Naive thymus-derived CD4-positive, alpha-beta T cell (primary cell): ENCODE measurements around the gene BORCS6. TPM values are rescaled to one million over a fixed set of nuclear protein-coding genes. Genes with fewer than 3 reads are reported as not detected.

ENCODE experiments used
- ATAC-seq: fragments of 150-1000 bp; cut with Tn5 transposase; 2 replicates; pipeline ENCODE4 v1.10.0; 2021; ENCODE audit warnings: mild to moderate bottlenecking, moderate library complexity
- CTCF ChIA-PET: fragments of 350-600 bp; sonication (Branson Sonifier 250); formaldehyde crosslinking; loops from one replicate; lab custom pipeline; 2021; ENCODE audit warnings: antibody characterized with exemption; lab: Charles Lee
- POLR2A ChIA-PET: fragments of 350-600 bp; sonication (Branson Sonifier 250); formaldehyde crosslinking; loops from one replicate; lab custom pipeline; 2021; ENCODE audit warnings: antibody characterized with exemption, inconsistent platforms; lab: Charles Lee
- DNase-seq, 9 donors: peaks; one replicate each; pipeline versions ENCODE4 v3.0.0 to v3.0.0-alpha.2; 2020 to 2022; ENCODE audit warnings: mixed read lengths in 1 of 9
- H3K27ac ChIP-seq: one replicate; pipeline ENCODE4 v1.7.0; 2013; ENCODE audit warnings: mild to moderate bottlenecking, low read depth, low read length, moderate library complexity
- H3K27me3 ChIP-seq, 2 donors: one replicate each; pipeline ENCODE4 v1.7.0; 2013; ENCODE audit warnings: low read length in 2 of 2, mild to moderate bottlenecking in 2 of 2, moderate library complexity in 2 of 2; ENCODE audit not compliant: control insufficient read depth in 2 of 2, insufficient read depth in 2 of 2
- H3K36me3 ChIP-seq, 3 experiments: 1 replicate in 2 of 3; 2 replicates in 1 of 3; pipeline ENCODE4 v1.7.0; 2013; ENCODE audit warnings: low read length in 3 of 3, mild to moderate bottlenecking in 3 of 3, moderate library complexity in 1 of 3; ENCODE audit not compliant: insufficient read depth in 3 of 3, control insufficient read depth in 2 of 3
- H3K4me1 ChIP-seq, 2 donors: one replicate each; pipeline ENCODE4 v1.7.0; 2013; ENCODE audit warnings: low read length in 2 of 2, mild to moderate bottlenecking in 2 of 2, moderate library complexity in 1 of 2; ENCODE audit not compliant: control insufficient read depth in 2 of 2, insufficient read depth in 2 of 2
- H3K4me3 ChIP-seq: 2 replicates; pipeline ENCODE4 v1.7.0; 2013; ENCODE audit warnings: mild to moderate bottlenecking, low read length
- H3K9me3 ChIP-seq, 3 experiments: 1 replicate in 2 of 3; 2 replicates in 1 of 3; pipeline ENCODE4 v1.7.0; 2013; ENCODE audit warnings: low read length in 3 of 3; ENCODE audit not compliant: control insufficient read depth in 2 of 3
- H3K27ac Mint-ChIP-seq, 9 donors: one replicate each; pipeline ENCODE4 v1.8.0; 2020 to 2022; ENCODE audit warnings: mixed read lengths in 9 of 9, mild to moderate bottlenecking in 8 of 9, moderate library complexity in 5 of 9, inconsistent platforms in 2 of 9
- H3K27me3 Mint-ChIP-seq, 5 donors: one replicate each; pipeline ENCODE4 v1.8.0; 2021 to 2022; ENCODE audit warnings: mixed read lengths in 5 of 5, mild to moderate bottlenecking in 1 of 5
- H3K36me3 Mint-ChIP-seq, 5 donors: one replicate each; pipeline ENCODE4 v1.8.0; 2020 to 2022; ENCODE audit warnings: mixed read lengths in 5 of 5, mild to moderate bottlenecking in 3 of 5, inconsistent platforms in 1 of 5
- H3K4me1 Mint-ChIP-seq, 7 donors: one replicate each; pipeline ENCODE4 v1.8.0; 2020 to 2022; ENCODE audit warnings: mixed read lengths in 7 of 7, mild to moderate bottlenecking in 3 of 7, inconsistent platforms in 1 of 7
- H3K4me3 Mint-ChIP-seq, 10 donors: one replicate each; pipeline ENCODE4 v1.8.0; 2020 to 2022; ENCODE audit warnings: mild to moderate bottlenecking in 10 of 10, mixed read lengths in 10 of 10, moderate library complexity in 6 of 10, inconsistent platforms in 2 of 10
- H3K9me3 Mint-ChIP-seq, 11 donors: one replicate each; pipeline ENCODE4 v1.8.0; 2020 to 2022; ENCODE audit warnings: mixed read lengths in 11 of 11, mild to moderate bottlenecking in 4 of 11, inconsistent platforms in 1 of 11, moderate library complexity in 1 of 11
- intact Hi-C, 2 donors: fragments of 100-400 bp; cut with micrococcal nuclease; formaldehyde crosslinking; loops; one replicate each; pipeline ENCODE4 v1.15.1; 2023
- polyA plus RNA-seq, 2 donors: library from polyadenylated mRNA; unstranded; fragments of 300-500 nt; fragmentation: Illumina TruSeq; gene quantifications; one replicate each; pipeline ENCODE4 v1.2.3, GENCODE V29; 2021
- total RNA-seq, 6 experiments: library from RNA in 5 of 6; stranded (reverse) in 5 of 6; gene quantifications; 1 replicate in 5 of 6; 2 replicates in 1 of 6; pipeline ENCODE4 v1.2.3 and lab custom pipeline; 2021 to 2026

The BORCS6 gene
- total and polyA plus RNA-seq, 7 experiments from 2014 or later: 5.4 to 23.7 (median 15.8) TPM

DNA sequence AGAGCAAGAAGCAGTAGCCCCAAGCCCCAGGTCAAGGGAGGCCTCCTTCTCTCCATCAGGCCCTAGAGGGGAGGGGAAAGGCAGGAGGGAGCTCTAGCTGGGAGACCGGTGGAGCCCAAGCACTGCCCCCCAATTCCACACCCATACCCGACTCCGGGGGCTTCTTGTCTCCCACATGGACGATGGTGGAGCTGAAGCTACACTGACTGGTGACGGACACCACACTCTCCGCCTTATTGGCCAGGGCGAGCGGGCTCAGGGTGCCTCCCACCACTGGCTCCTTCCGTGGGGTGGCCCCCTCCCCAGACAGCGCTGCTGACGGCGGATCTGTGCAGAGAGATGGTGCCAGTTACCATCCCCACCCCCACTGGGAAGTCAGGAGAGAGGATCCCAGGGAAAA, 44.2 kb downstream of the BORCS6 start:
- Mint-ChIP-seq H3K4me3 (peak overlapping the region in 1 of 10 donors; percentile 48), H3K27me3 (no peaks in the 10 kb centered on the region), H3K9me3 (peaks cover 0 to 38% (median 0%) of the 10 kb centered on the region in 11 donors), H3K36me3 (peaks cover 14 to 58% (median 15%) of the 10 kb centered on the region in 5 donors), H3K27ac (peak overlapping the region in 4 of 9 donors; percentile 19 to 68 (median 45)), H3K4me1 (peaks cover 0 to 24% (median 8%) of the 10 kb centered on the region in 7 donors)
- Histone ChIP-seq H3K36me3 (peaks cover 30 to 98% (median 48%) of the 10 kb centered on the region in 3 experiments), H3K27me3 (no peaks in the 10 kb centered on the region), H3K9me3 (no peaks in the 10 kb centered on the region), H3K27ac (no peak overlapping the region), H3K4me3 (no peak overlapping the region), H3K4me1 (peaks cover 10% of the 10 kb centered on the region in 2 donors)
- intact Hi-C loops: no loop called here
- POLR2A ChIA-PET: interaction anchor here (0.7 to 3.3 kb wide), 7 partner anchors 10 to 231 kb away, joined by 3 to 16 read pairs (median 3); no protein-coding TSS in a partner anchor
- ATAC-seq (no peak), DNase-seq (no peak)
- CTCF ChIA-PET: no interaction called here

GRCh38 chr17:8144401-8145231, 45.4 kb downstream of the BORCS6 start:
- peaks cover 25 to 95% (median 39%) of the 10 kb centered on the region in 3 experiments for H3K36me3 ChIP-seq
- H3K27ac Mint-ChIP-seq: peak overlapping the region in 2 of 9 donors; percentile 56 to 76
- peaks cover 14 to 56% (median 15%) of the 10 kb centered on the region in 5 donors for H3K36me3 Mint-ChIP-seq
- H3K4me1 ChIP-seq: peaks cover 0 to 6% of the 10 kb centered on the region in 2 donors
- peaks cover 0 to 21% (median 4%) of the 10 kb centered on the region in 7 donors for H3K4me1 Mint-ChIP-seq
- no peaks in the 10 kb centered on the region for H3K9me3 ChIP-seq
- CTCF ChIA-PET: interaction anchor here (0.6 kb wide), 1 partner anchor 184 kb away, joined by 3 read pairs; no protein-coding TSS in a partner anchor
- no peaks in the 10 kb centered on the region for H3K27me3 ChIP-seq
- intact Hi-C loops: no loop called here
- POLR2A ChIA-PET: interaction anchor here (0.7 to 3.3 kb wide), 6 partner anchors 9 to 233 kb away, joined by 3 to 16 read pairs (median 4); no protein-coding TSS in a partner anchor
- DNase-seq (peak in 5 of 9 donors; percentile 3 to 20 (median 15)), ATAC-seq (no peak)
- H3K4me3 ChIP-seq: no peak overlapping the region
- no peaks in the 10 kb centered on the region for H3K27me3 Mint-ChIP-seq
- peaks cover 0 to 38% (median 0%) of the 10 kb centered on the region in 11 donors for H3K9me3 Mint-ChIP-seq
- H3K27ac ChIP-seq: no peak overlapping the region
- peak overlapping the region in 1 of 10 donors; percentile 34 for H3K4me3 Mint-ChIP-seq

GRCh38 chr17:8143581-8144400, 46.2 kb downstream of the BORCS6 start:
- H3K27ac Mint-ChIP-seq: peak overlapping the region in 5 of 9 donors; percentile 51 to 76 (median 68)

GRCh38 chr17:8142887-8143580, 46.9 kb downstream of the BORCS6 start:
- POLR2A ChIA-PET: interaction anchor here (0.5 to 6.2 kb wide), 6 partner anchors 11 to 92 kb away, joined by 3 to 65 read pairs (median 4); partner anchors contain the start of gene HES7
- H3K27me3 ChIP-seq: no peaks in the 10 kb centered on the region
- intact Hi-C loops: no loop called here
- peaks cover 6 to 13% of the 10 kb centered on the region in 2 donors for H3K4me1 ChIP-seq
- CTCF ChIA-PET: interaction anchor here (0.8 to 2.3 kb wide), 2 partner anchors 15 to 83 kb away, joined by 4 read pairs; no protein-coding TSS in a partner anchor
- H3K4me1 Mint-ChIP-seq: peaks cover 0 to 16% (median 4%) of the 10 kb centered on the region in 7 donors
- H3K4me3 ChIP-seq: no peak overlapping the region
- ATAC-seq: no peak
- H3K36me3 ChIP-seq: peaks cover 20 to 79% (median 27%) of the 10 kb centered on the region in 3 experiments
- H3K9me3 ChIP-seq: no peaks in the 10 kb centered on the region
- H3K4me3 Mint-ChIP-seq: peak overlapping the region in 1 of 10 donors; percentile 12
- peak overlapping the region in 3 of 9 donors; percentile 41 to 76 (median 58) for H3K27ac Mint-ChIP-seq
- H3K27me3 Mint-ChIP-seq: peaks cover 0 to 2% (median 0%) of the 10 kb centered on the region in 5 donors
- peaks cover 14 to 46% (median 14%) of the 10 kb centered on the region in 5 donors for H3K36me3 Mint-ChIP-seq
- peaks cover 0 to 31% (median 0%) of the 10 kb centered on the region in 11 donors for H3K9me3 Mint-ChIP-seq
- no peak overlapping the region for H3K27ac ChIP-seq
- peak in 2 of 9 donors; percentile 4 to 23 for DNase-seq

More at GRCh38 chr17:8143581-8144400, 46.2 kb downstream of the BORCS6 start:
- Histone ChIP-seq H3K4me1 (peaks cover 0 to 9% of the 10 kb centered on the region in 2 donors), H3K36me3 (peaks cover 21 to 87% (median 34%) of the 10 kb centered on the region in 3 experiments), H3K4me3 (no peak overlapping the region), H3K27ac (no peak overlapping the region), H3K27me3 (no peaks in the 10 kb centered on the region), H3K9me3 (no peaks in the 10 kb centered on the region)
- Mint-ChIP-seq H3K4me3 (peak overlapping the region in 1 of 10 donors; percentile 12), H3K4me1 (peaks cover 0 to 21% (median 4%) of the 10 kb centered on the region in 7 donors), H3K27me3 (peaks cover 0 to 2% (median 0%) of the 10 kb centered on the region in 5 donors), H3K36me3 (peaks cover 14 to 52% (median 14%) of the 10 kb centered on the region in 5 donors), H3K9me3 (peaks cover 0 to 35% (median 0%) of the 10 kb centered on the region in 11 donors)
- ATAC-seq: no peak
- peak in 5 of 9 donors; percentile 5 to 33 (median 16) for DNase-seq
- CTCF ChIA-PET: interaction anchor here (0.6 to 2.3 kb wide), 3 partner anchors 14 to 184 kb away, joined by 3 to 4 read pairs (median 4); no protein-coding TSS in a partner anchor
- intact Hi-C loops: no loop called here
- POLR2A ChIA-PET: interaction anchor here (0.5 to 2.4 kb wide), 4 partner anchors 10 to 92 kb away, joined by 3 to 8 read pairs (median 4); no protein-coding TSS in a partner anchor

DNA sequence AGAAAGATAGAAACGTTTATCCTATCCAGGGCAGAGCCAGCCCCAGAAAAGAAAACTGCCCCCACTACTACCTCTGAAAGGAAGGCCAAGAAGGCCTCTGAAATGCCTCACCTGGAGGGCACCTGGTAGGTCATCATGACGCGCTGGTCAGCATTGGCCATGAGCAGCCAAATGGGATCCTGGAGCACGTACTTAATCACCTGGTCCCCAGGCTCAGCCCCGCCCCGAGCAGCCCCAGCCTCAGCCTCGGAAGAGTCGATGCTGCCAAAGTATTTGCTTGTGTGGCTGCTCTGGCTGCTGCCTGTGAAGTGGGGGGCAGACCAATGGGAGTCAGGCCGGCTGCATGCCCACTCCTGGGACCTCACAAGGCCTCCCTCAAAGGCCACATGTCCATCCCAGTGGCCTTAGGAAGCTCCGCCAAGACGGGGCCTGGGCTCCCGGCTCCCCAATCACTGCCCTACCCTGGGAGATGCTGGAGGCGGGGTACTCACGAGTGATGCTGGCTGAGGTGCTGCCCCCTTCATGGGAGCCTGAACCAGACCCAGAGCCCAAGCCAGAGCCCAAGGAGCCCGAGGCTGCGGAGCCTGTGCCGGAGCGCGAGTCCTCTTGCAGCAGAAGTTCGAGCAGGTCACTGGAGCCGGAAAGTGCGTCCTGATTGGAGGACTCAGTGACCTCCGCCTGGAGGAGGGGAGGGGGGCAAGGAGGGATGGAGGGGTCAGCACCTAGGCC, 47.7 kb downstream of the BORCS6 start:
- Histone ChIP-seq H3K36me3 (peaks cover 13 to 72% (median 20%) of the 10 kb centered on the region in 3 experiments), H3K27me3 (no peaks in the 10 kb centered on the region), H3K4me3 (no peak overlapping the region), H3K4me1 (peaks cover 8 to 17% of the 10 kb centered on the region in 2 donors), H3K27ac (no peak overlapping the region), H3K9me3 (no peaks in the 10 kb centered on the region)
- ATAC-seq: no peak
- H3K27me3 Mint-ChIP-seq: peaks cover 0 to 2% (median 0%) of the 10 kb centered on the region in 5 donors
- intact Hi-C loops: no loop called here
- peak overlapping the region in 4 of 9 donors; percentile 21 to 58 (median 48) for H3K27ac Mint-ChIP-seq
- ChIA-PET POLR2A (interaction anchor here (1.0 to 6.2 kb wide), 7 partner anchors 10 to 105 kb away, joined by 3 to 136 read pairs (median 34); partner anchors contain the start of genes CTC1, HES7 and PER1), CTCF (interaction anchor here (1.3 to 2.3 kb wide), 2 partner anchors 14 to 16 kb away, joined by 3 to 4 read pairs; no protein-coding TSS in a partner anchor)
- H3K36me3 Mint-ChIP-seq: peaks cover 12 to 40% (median 14%) of the 10 kb centered on the region in 5 donors
- H3K9me3 Mint-ChIP-seq: peaks cover 0 to 31% (median 0%) of the 10 kb centered on the region in 11 donors
- peak in 4 of 9 donors; percentile 7 to 19 (median 12) for DNase-seq
- peaks cover 0 to 15% (median 4%) of the 10 kb centered on the region in 7 donors for H3K4me1 Mint-ChIP-seq
- no peak overlapping the region for H3K4me3 Mint-ChIP-seq
